Central memory CD8-positive, alpha-beta T cell (primary cell): ENCODE results near the gene SPRED2.
"Not testable (repeated sequence)": the region's sequence is repeated elsewhere in the genome, so short reads cannot be mapped to it uniquely, and the experiment has no call there.

Experiments
- ATAC-seq: fragments of 150-1000 bp; cut with Tn5 transposase; replicated peaks from 2 replicates; pipeline ENCODE4 v1.10.0; 2022; ENCODE audit warnings: mild to moderate bottlenecking, moderate FRiP score, moderate number of reproducible peaks; ENCODE audit not compliant: poor library complexity, severe bottlenecking; ENCODE audit errors: extremely low read depth
- DNase-seq, 2 donors: peaks; one replicate each; pipeline ENCODE4 v3.0.0; 2021; ENCODE audit warnings: low spot score in 2 of 2
- H3K27ac Mint-ChIP-seq: one replicate; pipeline ENCODE4 v1.8.0; 2022; ENCODE audit warnings: low read depth, mild to moderate bottlenecking, moderate library complexity, mixed read lengths
- H3K27me3 Mint-ChIP-seq: one replicate; pipeline ENCODE4 v1.8.0; 2022; ENCODE audit warnings: mixed read lengths
- H3K36me3 Mint-ChIP-seq: one replicate; pipeline ENCODE4 v1.8.0; 2022; ENCODE audit warnings: mild to moderate bottlenecking, moderate library complexity, mixed read lengths; ENCODE audit not compliant: insufficient read depth
- H3K4me1 Mint-ChIP-seq: one replicate; pipeline ENCODE4 v1.8.0; 2022; ENCODE audit warnings: mixed read lengths
- H3K4me3 Mint-ChIP-seq: one replicate; pipeline ENCODE4 v1.8.0; 2022; ENCODE audit warnings: mild to moderate bottlenecking, moderate library complexity, mixed read lengths
- H3K9me3 Mint-ChIP-seq: one replicate; pipeline ENCODE4 v1.8.0; 2022; ENCODE audit warnings: mixed read lengths

Gene SPRED2

GRCh38 chr2:65349863-65350262 lies 82.5 kb downstream of the SPRED2 start:
- Mint-ChIP-seq H3K27ac (no peak overlapping the region), H3K36me3 (peaks cover 3% of the 10 kb centered on the region), H3K4me3 (no peak overlapping the region), H3K9me3 (no peaks in the 10 kb centered on the region), H3K4me1 (no peaks in the 10 kb centered on the region), H3K27me3 (no peaks in the 10 kb centered on the region)
- DNase-seq, result no peak
- no peak for ATAC-seq

GRCh38 chr2:65347913-65348312 lies 84.5 kb downstream of the SPRED2 start:
- Mint-ChIP-seq H3K36me3 (peaks cover 3% of the 10 kb centered on the region), H3K9me3 (no peaks in the 10 kb centered on the region), H3K27me3 (no peaks in the 10 kb centered on the region), H3K4me1 (no peaks in the 10 kb centered on the region), H3K4me3 (no peak overlapping the region), H3K27ac (no peak overlapping the region)
- no peak for DNase-seq
- ATAC-seq, result no peak

- no peaks in the 10 kb centered on the region for H3K27me3 Mint-ChIP-seq
- H3K9me3 Mint-ChIP-seq, result no peaks in the 10 kb centered on the region
- no peak for DNase-seq
- no peak overlapping the region for H3K27ac Mint-ChIP-seq
- H3K4me3 Mint-ChIP-seq, result no peak overlapping the region
- H3K36me3 Mint-ChIP-seq, result peaks cover 3% of the 10 kb centered on the region
- no peaks in the 10 kb centered on the region for H3K4me1 Mint-ChIP-seq
- no peak for ATAC-seq
Observed at GRCh38 chr2:65345631-65346030, 86.8 kb downstream of the SPRED2 start.

GRCh38 chr2:65344689-65345088 lies 87.7 kb downstream of the SPRED2 start:
- Mint-ChIP-seq H3K9me3 (no peaks in the 10 kb centered on the region), H3K4me3 (peak overlapping the region; percentile 12), H3K27ac (no peak overlapping the region), H3K27me3 (no peaks in the 10 kb centered on the region), H3K4me1 (no peaks in the 10 kb centered on the region), H3K36me3 (peaks cover 3% of the 10 kb centered on the region)
- DNase-seq (no peak), ATAC-seq (no peak)

GRCh38 chr2:65344182-65344581 lies 88.2 kb downstream of the SPRED2 start:
- Mint-ChIP-seq H3K36me3 (peaks cover 3% of the 10 kb centered on the region), H3K27ac (no peak overlapping the region), H3K4me1 (no peaks in the 10 kb centered on the region), H3K9me3 (no peaks in the 10 kb centered on the region), H3K27me3 (no peaks in the 10 kb centered on the region), H3K4me3 (peak overlapping the region; percentile 12)
- DNase-seq (no peak), ATAC-seq (no peak)

- no peak for DNase-seq
- no peaks in the 10 kb centered on the region for H3K4me1 Mint-ChIP-seq
- peaks cover 3% of the 10 kb centered on the region for H3K36me3 Mint-ChIP-seq
- no peak overlapping the region for H3K4me3 Mint-ChIP-seq
- ATAC-seq, result no peak
- no peak overlapping the region for H3K27ac Mint-ChIP-seq
- H3K27me3 Mint-ChIP-seq, result no peaks in the 10 kb centered on the region
- H3K9me3 Mint-ChIP-seq, result no peaks in the 10 kb centered on the region
Observed at GRCh38 chr2:65343386-65343785, 89.0 kb downstream of the SPRED2 start.

GRCh38 chr2:65340898-65341681 lies 91.3 kb downstream of the SPRED2 start:
- ATAC-seq, result no peak
- Mint-ChIP-seq H3K4me3 (no peak overlapping the region), H3K27ac (no peak overlapping the region)

GRCh38 chr2:65339648-65340047 lies 92.8 kb downstream of the SPRED2 start:
- DNase-seq (no peak), ATAC-seq (no peak)
- no peaks in the 10 kb centered on the region for H3K9me3 Mint-ChIP-seq
- H3K27me3 Mint-ChIP-seq, result no peaks in the 10 kb centered on the region
- no peak overlapping the region for H3K27ac Mint-ChIP-seq
- no peaks in the 10 kb centered on the region for H3K4me1 Mint-ChIP-seq
- H3K36me3 Mint-ChIP-seq, result no peaks in the 10 kb centered on the region
- no peak overlapping the region for H3K4me3 Mint-ChIP-seq

More at GRCh38 chr2:65340898-65341681, 91.3 kb downstream of the SPRED2 start:
- no peaks in the 10 kb centered on the region for H3K4me1 Mint-ChIP-seq
- H3K36me3 Mint-ChIP-seq, result no peaks in the 10 kb centered on the region
- DNase-seq, result no peak
- H3K9me3 Mint-ChIP-seq, result no peaks in the 10 kb centered on the region
- H3K27me3 Mint-ChIP-seq, result no peaks in the 10 kb centered on the region

GRCh38 chr2:65338830-65339495 lies 93.4 kb downstream of the SPRED2 start:
- not testable (repeated sequence) for H3K36me3 Mint-ChIP-seq, DNase-seq, H3K9me3 Mint-ChIP-seq, H3K27ac Mint-ChIP-seq, ATAC-seq, H3K27me3 Mint-ChIP-seq, H3K4me3 Mint-ChIP-seq, H3K4me1 Mint-ChIP-seq

GRCh38 chr2:65337915-65338314 lies 94.5 kb downstream of the SPRED2 start:
- not testable (repeated sequence) for H3K4me3 Mint-ChIP-seq, DNase-seq, H3K27ac Mint-ChIP-seq, H3K9me3 Mint-ChIP-seq, H3K36me3 Mint-ChIP-seq, H3K27me3 Mint-ChIP-seq, H3K4me1 Mint-ChIP-seq, ATAC-seq

- no peaks in the 10 kb centered on the region for H3K4me1 Mint-ChIP-seq
- no peak for DNase-seq
- no peak overlapping the region for H3K4me3 Mint-ChIP-seq
Observed at GRCh38 chr2:65334714-65335113, 97.7 kb downstream of the SPRED2 start.

GRCh38 chr2:65331336-65332025 lies 100.9 kb downstream of the SPRED2 start:
- H3K9me3 Mint-ChIP-seq, result no peaks in the 10 kb centered on the region
- H3K36me3 Mint-ChIP-seq, result no peaks in the 10 kb centered on the region
- DNase-seq (no peak), ATAC-seq (no peak)
- H3K4me3 Mint-ChIP-seq, result no peak overlapping the region
- H3K27ac Mint-ChIP-seq, result no peak overlapping the region
- no peaks in the 10 kb centered on the region for H3K4me1 Mint-ChIP-seq
- H3K27me3 Mint-ChIP-seq, result no peaks in the 10 kb centered on the region

More at GRCh38 chr2:65334714-65335113, 97.7 kb downstream of the SPRED2 start:
- Mint-ChIP-seq H3K36me3 (no peaks in the 10 kb centered on the region), H3K27ac (no peak overlapping the region), H3K9me3 (no peaks in the 10 kb centered on the region), H3K27me3 (no peaks in the 10 kb centered on the region)
- ATAC-seq, result no peak

GRCh38 chr2:65329525-65329924 lies 102.9 kb downstream of the SPRED2 start:
- Mint-ChIP-seq H3K4me3 (no peak overlapping the region), H3K27ac (no peak overlapping the region), H3K4me1 (no peaks in the 10 kb centered on the region), H3K27me3 (no peaks in the 10 kb centered on the region), H3K9me3 (no peaks in the 10 kb centered on the region), H3K36me3 (no peaks in the 10 kb centered on the region)
- no peak for ATAC-seq
- DNase-seq, result no peak
